Stimulated activated CD4-positive, alpha-beta T cell treated with anti-CD3 and anti-CD28 coated beads, Interleukin-1b, Interleukin-23, amount 100 ng/mL, for 24 hours (primary cell): Measurements from ENCODE around the gene KCNH1.
"Not testable (repeated sequence)": the region's sequence is repeated elsewhere in the genome, so short reads cannot be mapped to it uniquely, and the experiment has no call there.

Experiments
- DNase-seq, 4 experiments: peaks; one replicate each; pipeline ENCODE4 v3.0.0-alpha.2; 2020; ENCODE audit warnings: low read depth in 4 of 4, low spot score in 1 of 4

The KCNH1 gene

GRCh38 chr1:211101481-211101880 lies 32.5 kb downstream of the KCNH1 start:
- no peak for DNase-seq

- DNase-seq, result no peak
These were observed 34.6 kb downstream of the KCNH1 start for GRCh38 chr1:211099393-211099792.

- no peak for DNase-seq
These were observed 38.6 kb downstream of the KCNH1 start for GRCh38 chr1:211095381-211095780.

GRCh38 chr1:211092955-211093354 lies 41.0 kb downstream of the KCNH1 start:
- DNase-seq, result no peak

GRCh38 chr1:211091867-211092266 lies 42.1 kb downstream of the KCNH1 start:
- no peak for DNase-seq

GRCh38 chr1:211089536-211089935 lies 44.4 kb downstream of the KCNH1 start:
- no peak for DNase-seq

GRCh38 chr1:211088156-211088555 lies 45.8 kb downstream of the KCNH1 start:
- no peak for DNase-seq

GRCh38 chr1:211082824-211083223 lies 51.1 kb downstream of the KCNH1 start:
- DNase-seq, result no peak

- DNase-seq, result not testable (repeated sequence)
These were observed 52.5 kb downstream of the KCNH1 start for GRCh38 chr1:211081447-211081846.

GRCh38 chr1:211068976-211069375 lies 65.0 kb downstream of the KCNH1 start:
- DNase-seq, result no peak

- no peak for DNase-seq
These were observed 67.1 kb downstream of the KCNH1 start for GRCh38 chr1:211066781-211067384.

- DNase-seq, result not testable (repeated sequence)
These were observed 92.1 kb downstream of the KCNH1 start for GRCh38 chr1:211041838-211042237.

- peak in 1 of 4 experiments; percentile 7 for DNase-seq
These were observed 96.9 kb downstream of the KCNH1 start for GRCh38 chr1:211037095-211037494.

GRCh38 chr1:211036381-211037060 lies 97.4 kb downstream of the KCNH1 start:
- no peak for DNase-seq

GRCh38 chr1:211035821-211036380 lies 98.0 kb downstream of the KCNH1 start:
- DNase-seq, result no peak

GRCh38 chr1:211033921-211034525 lies 99.9 kb downstream of the KCNH1 start:
- DNase-seq, result no peak

GRCh38 chr1:211024901-211025300 lies 109.0 kb downstream of the KCNH1 start:
- no peak for DNase-seq

- no peak for DNase-seq
These were observed 114.7 kb downstream of the KCNH1 start for GRCh38 chr1:211019266-211019665.

GRCh38 chr1:211018690-211019089 lies 115.3 kb downstream of the KCNH1 start:
- no peak for DNase-seq

GRCh38 chr1:211017075-211017718 lies 116.8 kb downstream of the KCNH1 start:
- no peak for DNase-seq

- no peak for DNase-seq
These were observed 119.7 kb downstream of the KCNH1 start for GRCh38 chr1:211014275-211014674.
